ENCODE data around the gene MIS18A. TPM values are rescaled to one million over a fixed set of nuclear protein-coding genes. Genes with fewer than 3 reads are reported as not detected.
A peak's percentile ranks its signal among the peaks of the same experiment; 100 is the strongest.

Gene MIS18A
- total and polyA plus RNA-seq, 10 donors = 4.2 to 10.0 (median 6.9) TPM

GRCh38 chr21:32281531-32281930 is 2.7 kb upstream of the MIS18A start:
- no peak overlapping the region for H3K27ac ChIP-seq
- no peaks in the 10 kb centered on the region for H3K9me3 ChIP-seq
- intact Hi-C loops (cut with DNase I; ENCODE audit: low total_unique reads) = no loop called here
- H3K36me3 ChIP-seq = peaks cover 0 to 10% (median 0%) of the 10 kb centered on the region in 6 donors
- H3K4me1 ChIP-seq = peaks cover 12 to 31% (median 22%) of the 10 kb centered on the region in 6 donors
- no peak overlapping the region for H3K4me3 ChIP-seq
- TF ChIP-seq, protein P1, sequence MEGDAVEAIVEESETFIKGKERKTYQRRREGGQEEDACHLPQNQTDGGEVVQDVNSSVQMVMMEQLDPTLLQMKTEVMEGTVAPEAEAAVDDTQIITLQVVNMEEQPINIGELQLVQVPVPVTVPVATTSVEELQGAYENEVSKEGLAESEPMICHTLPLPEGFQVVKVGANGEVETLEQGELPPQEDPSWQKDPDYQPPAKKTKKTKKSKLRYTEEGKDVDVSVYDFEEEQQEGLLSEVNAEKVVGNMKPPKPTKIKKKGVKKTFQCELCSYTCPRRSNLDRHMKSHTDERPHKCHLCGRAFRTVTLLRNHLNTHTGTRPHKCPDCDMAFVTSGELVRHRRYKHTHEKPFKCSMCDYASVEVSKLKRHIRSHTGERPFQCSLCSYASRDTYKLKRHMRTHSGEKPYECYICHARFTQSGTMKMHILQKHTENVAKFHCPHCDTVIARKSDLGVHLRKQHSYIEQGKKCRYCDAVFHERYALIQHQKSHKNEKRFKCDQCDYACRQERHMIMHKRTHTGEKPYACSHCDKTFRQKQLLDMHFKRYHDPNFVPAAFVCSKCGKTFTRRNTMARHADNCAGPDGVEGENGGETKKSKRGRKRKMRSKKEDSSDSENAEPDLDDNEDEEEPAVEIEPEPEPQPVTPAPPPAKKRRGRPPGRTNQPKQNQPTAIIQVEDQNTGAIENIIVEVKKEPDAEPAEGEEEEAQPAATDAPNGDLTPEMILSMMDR (IDR thresholded peaks at IDR 0.05 in 8 of 11, conservative IDR thresholded peaks at IDR 0.05 in 3 of 11) = no peak
- TF ChIP-seq POLR2A (IDR thresholded peaks at IDR 0.05) = no peak
- TF ChIP-seq POLR2AphosphoS5 (IDR thresholded peaks at IDR 0.05) = no peak
- no peak for DNase-seq
- 87 to 92% (median 90%) methylated on average over 7 of the region's 7 CpGs for WGBS, 5 donors
- H3K27me3 ChIP-seq (replicated peaks in 1 of 7) = no peaks in the 10 kb centered on the region

- peaks cover 0 to 14% (median 0%) of the 10 kb centered on the region in 6 donors for H3K36me3 ChIP-seq
- H3K27ac ChIP-seq = peak overlapping the region in 7 of 8 donors; percentile 55 to 80 (median 73)
- H3K9me3 ChIP-seq = no peaks in the 10 kb centered on the region
- no peak for DNase-seq
- H3K4me3 ChIP-seq = peak overlapping the region; percentile 44 to 99 (median 95)
- 8 to 16% (median 10%) methylated on average over 8 to 10 of the region's 10 CpGs for WGBS, 5 donors
- peaks cover 12 to 31% (median 22%) of the 10 kb centered on the region in 6 donors for H3K4me1 ChIP-seq
- intact Hi-C loops (cut with DNase I; ENCODE audit: low total_unique reads) = no loop called here
- TF ChIP-seq POLR2A (IDR thresholded peaks at IDR 0.05) (no peak), POLR2AphosphoS5 (IDR thresholded peaks at IDR 0.05) (no peak)
- TF ChIP-seq, protein P1 (IDR thresholded peaks at IDR 0.05 in 8 of 11, conservative IDR thresholded peaks at IDR 0.05 in 3 of 11) = no peak
- no peaks in the 10 kb centered on the region for H3K27me3 ChIP-seq (replicated peaks in 1 of 7)
These were observed 480 bp upstream of the MIS18A start for GRCh38 chr21:32279377-32279680.

DNA sequence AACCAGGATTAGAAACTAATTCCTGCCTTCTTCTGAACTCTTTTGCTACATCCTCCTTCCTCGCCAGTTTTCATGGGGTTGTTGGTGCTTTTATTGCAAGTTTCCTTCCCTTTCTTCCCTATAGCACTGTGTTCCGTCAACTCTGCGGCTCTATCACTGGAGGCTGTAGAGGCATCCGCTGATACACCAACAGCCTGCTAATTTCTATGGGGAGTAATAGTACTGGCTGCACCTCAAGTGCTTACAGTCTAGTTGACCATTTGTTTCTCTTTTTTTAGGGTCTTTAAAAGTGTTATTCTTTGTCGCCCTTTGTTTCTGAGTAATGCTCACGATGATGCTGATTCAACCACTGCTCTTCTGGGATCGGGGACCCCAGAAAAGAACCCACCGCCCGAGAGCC is 746 bp downstream of the MIS18A start:
- Histone ChIP-seq H3K9me3 (no peaks in the 10 kb centered on the region), H3K4me3 (peak overlapping the region; percentile 44 to 99 (median 95)), H3K27ac (peak overlapping the region in 3 of 8 donors; percentile 68 to 80 (median 78)), H3K27me3 (replicated peaks in 1 of 7) (no peaks in the 10 kb centered on the region), H3K36me3 (peaks cover 0 to 16% (median 5%) of the 10 kb centered on the region in 6 donors), H3K4me1 (peaks cover 12 to 31% (median 22%) of the 10 kb centered on the region in 6 donors)
- DNase-seq = no peak
- 1 to 3% (median 1%) methylated on average over 9 of the region's 9 CpGs for WGBS, 5 donors
- intact Hi-C loops (cut with DNase I; ENCODE audit: low total_unique reads) = no loop called here
- TF ChIP-seq POLR2AphosphoS5 (IDR thresholded peaks at IDR 0.05) (no peak), POLR2A (IDR thresholded peaks at IDR 0.05) (no peak)
- TF ChIP-seq, protein P1 (IDR thresholded peaks at IDR 0.05 in 8 of 11, conservative IDR thresholded peaks at IDR 0.05 in 3 of 11) = no peak

DNA sequence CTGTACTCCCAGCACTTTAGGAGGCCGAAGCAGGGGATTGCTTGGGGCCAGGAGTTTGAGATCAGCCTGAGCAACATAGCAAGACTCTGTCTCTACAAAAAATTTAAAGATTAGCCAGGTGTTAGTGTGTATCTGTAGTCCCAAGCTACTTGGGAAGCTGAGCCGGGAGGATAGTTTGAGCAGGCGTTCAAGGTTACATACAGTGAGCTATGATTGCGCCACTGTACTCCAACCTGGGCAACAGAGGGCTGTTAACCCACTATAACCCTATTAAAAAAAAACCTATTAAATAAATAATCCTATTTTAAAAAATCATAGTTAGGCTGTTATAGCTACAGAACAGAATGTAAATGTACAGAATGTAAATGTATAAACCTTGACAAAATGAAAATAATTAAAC is 2.2 kb downstream of the MIS18A start:
- Histone ChIP-seq H3K27ac (no peak overlapping the region), H3K4me1 (peaks cover 12 to 31% (median 22%) of the 10 kb centered on the region in 6 donors), H3K4me3 (no peak overlapping the region), H3K27me3 (replicated peaks in 1 of 7) (no peaks in the 10 kb centered on the region), H3K36me3 (peaks cover 0 to 31% (median 12%) of the 10 kb centered on the region in 6 donors), H3K9me3 (no peaks in the 10 kb centered on the region)
- no peak for TF ChIP-seq POLR2A (IDR thresholded peaks at IDR 0.05)
- TF ChIP-seq POLR2AphosphoS5 (IDR thresholded peaks at IDR 0.05) = no peak
- TF ChIP-seq, protein P1 (IDR thresholded peaks at IDR 0.05 in 8 of 11, conservative IDR thresholded peaks at IDR 0.05 in 3 of 11) = no peak
- DNase-seq = no peak
- intact Hi-C loops (cut with DNase I; ENCODE audit: low total_unique reads) = no loop called here
- WGBS, 5 donors = 85 to 98% (median 92%) methylated on average over 4 of the region's 4 CpGs

Measured in spleen (tissue), 11 donors.